Endothelial cell of umbilical vein (primary cell): ENCODE data around the gene RPP21. TPM values are rescaled to one million over a fixed set of nuclear protein-coding genes. Genes with fewer than 3 reads are reported as not detected.

ENCODE experiments used
- BruUV-seq: library from RNA; stranded (reverse); fragments of 400-500 nt; replicated peaks from 2 replicates; lab custom pipeline; 2021; lab: Mats Ljungman, UMichigan
- CTCF ChIA-PET: fragments of 300-600, 350-600 bp; sonication (Branson Sonifier 250); formaldehyde crosslinking; loops from one replicate; lab custom pipeline; 2021; ENCODE audit warnings: antibody characterized with exemption, inconsistent platforms; lab: Charles Lee
- POLR2A ChIA-PET: fragments of 300-600, 350-600 bp; sonication (Branson Sonifier 250); formaldehyde crosslinking; loops from one replicate; lab custom pipeline; 2021; ENCODE audit warnings: antibody characterized with exemption, inconsistent platforms; lab: Charles Lee
- DNase-seq: peaks from one replicate; pipeline ENCODE4 v3.0.0-alpha.2; 2011; ENCODE audit warnings: low read depth, low spot score
- FAIRE-seq: peaks from 2 replicates; lab custom pipeline; 2011; peaks lifted over from hg19 to GRCh38; lab: Jason Lieb, UNC
- H2AFZ ChIP-seq: 2 replicates; pipeline ENCODE4 v1.6.0; 2012; ENCODE audit warnings: low read depth, low read length, control low read depth, inconsistent platforms
- H3K27ac ChIP-seq: 2 replicates; pipeline ENCODE4 v1.5.1; 2011; ENCODE audit warnings: low read depth, mild to moderate bottlenecking, control low read depth, low read length, moderate library complexity; ENCODE audit not compliant: insufficient read depth
- H3K27me3 ChIP-seq, 2 experiments: 2 replicates each; pipeline versions ENCODE4 v1.6.0 to v1.6.1; 2011; ENCODE audit warnings: low read length in 2 of 2, mixed read lengths in 1 of 2; ENCODE audit not compliant: control insufficient read depth in 2 of 2, insufficient read depth in 2 of 2
- H3K36me3 ChIP-seq, 2 experiments: 2 replicates in 1 of 2; 3 replicates in 1 of 2; pipeline ENCODE4 v1.5.1; 2011; ENCODE audit warnings: low read length in 2 of 2, mild to moderate bottlenecking in 1 of 2, moderate library complexity in 1 of 2; ENCODE audit not compliant: control insufficient read depth in 2 of 2, insufficient read depth in 2 of 2; ENCODE audit errors: extremely low read depth in 1 of 2
- H3K4me1 ChIP-seq: 3 replicates; pipeline ENCODE4 v1.5.1; 2011; ENCODE audit warnings: mild to moderate bottlenecking, low read length; ENCODE audit not compliant: control insufficient read depth, insufficient read depth; ENCODE audit errors: extremely low read depth
- H3K4me2 ChIP-seq: 2 replicates; pipeline ENCODE4 v1.6.1; 2011; ENCODE audit warnings: low read length, control low read depth, mixed read lengths; ENCODE audit not compliant: insufficient read depth
- H3K4me3 ChIP-seq, 3 experiments: fragments of 200-600 bp in 1 of 3; sonication (generic), shearing (Covaris generic) in 1 of 3; replicated peaks in 1 of 3; 2 replicates each; pipeline ENCODE4 v1.5.1; 2011 to 2016; ENCODE audit warnings: control low read depth in 3 of 3, low read length in 3 of 3, mild to moderate bottlenecking in 2 of 3, inconsistent platforms in 1 of 3, low read depth in 1 of 3, moderate library complexity in 1 of 3; ENCODE audit not compliant: insufficient read depth in 1 of 3
- H3K79me2 ChIP-seq: 2 replicates; pipeline ENCODE4 v1.6.0; 2012; ENCODE audit warnings: low read length, inconsistent platforms; ENCODE audit not compliant: control insufficient read depth, insufficient read depth
- H3K9ac ChIP-seq: replicated peaks from 2 replicates; pipeline ENCODE3; 2011; ENCODE audit warnings: low read length, control low read depth; ENCODE audit not compliant: insufficient read depth; ENCODE audit errors: extremely low read depth
- H3K9me1 ChIP-seq: replicated peaks from 3 replicates; pipeline ENCODE4 v1.6.0; 2011; ENCODE audit warnings: mild to moderate bottlenecking, low read length; ENCODE audit not compliant: control insufficient read depth, insufficient read depth; ENCODE audit errors: extremely low read depth
- H3K9me3 ChIP-seq: replicated peaks from 2 replicates; pipeline ENCODE4 v1.5.1; 2012; ENCODE audit warnings: low read length, inconsistent platforms; ENCODE audit not compliant: control insufficient read depth, insufficient read depth
- H4K20me1 ChIP-seq: replicated peaks from 2 replicates; pipeline ENCODE3; 2011; ENCODE audit warnings: mild to moderate bottlenecking, low read length; ENCODE audit not compliant: control insufficient read depth, insufficient read depth; ENCODE audit errors: extremely low read depth
- CTCF ChIP-seq, 2 donors: IDR thresholded peaks; 1 replicate in 1 of 2; 2 replicates in 1 of 2; pipeline ENCODE4 v1.5.1; 2011; ENCODE audit warnings: low read length in 2 of 2, mild to moderate bottlenecking in 2 of 2, moderate library complexity in 2 of 2, control low read depth in 1 of 2, inconsistent platforms in 1 of 2, low read depth in 1 of 2; ENCODE audit not compliant: insufficient read depth in 1 of 2; ENCODE audit errors: extremely low read depth in 1 of 2
- EZH2 ChIP-seq: IDR thresholded peaks from 2 replicates; pipeline ENCODE4 v1.6.1; 2012; ENCODE audit warnings: borderline replicate concordance, low read depth, mild to moderate bottlenecking, moderate library complexity, low read length, inconsistent platforms; ENCODE audit not compliant: severe bottlenecking
- FOS ChIP-seq: IDR thresholded peaks from 2 replicates; pipeline ENCODE4 v1.6.1; 2011; ENCODE audit warnings: mild to moderate bottlenecking, low read length, moderate library complexity, borderline replicate concordance; ENCODE audit not compliant: insufficient read depth
- GATA2 ChIP-seq: IDR thresholded peaks from 2 replicates; pipeline ENCODE4 v1.7.0; 2011; ENCODE audit warnings: low read depth, mild to moderate bottlenecking, moderate library complexity, mixed read lengths, low read length; ENCODE audit not compliant: insufficient read length, insufficient read depth
- JUN ChIP-seq: IDR thresholded peaks from 2 replicates; pipeline ENCODE4 v1.6.1; 2011; ENCODE audit warnings: borderline replicate concordance, low read depth; ENCODE audit not compliant: insufficient read length, insufficient read depth
- MYC ChIP-seq: IDR thresholded peaks from one replicate; pipeline ENCODE4 v1.6.1; 2011; ENCODE audit warnings: mild to moderate bottlenecking, low read depth, low read length
- POLR2A ChIP-seq: IDR thresholded peaks from 2 replicates; pipeline ENCODE4 v1.6.1; 2012; ENCODE audit warnings: low read depth, mild to moderate bottlenecking, control low read depth, low read length
- POLR2AphosphoS5 ChIP-seq: IDR thresholded peaks from 2 replicates; pipeline ENCODE4 v1.6.1; 2012; ENCODE audit warnings: low read depth, mild to moderate bottlenecking, control low read depth, low read length, moderate library complexity; ENCODE audit not compliant: insufficient read depth
- dilution Hi-C: fragments of 300-500 bp; cut with MboI; formaldehyde crosslinking; loops from one replicate; pipeline ENCODE4 v1.15.0; 2019; ENCODE audit warnings: low sequenced_read_pairs; ENCODE audit not compliant: extremely low pct_ligation_motif_present
- intact Hi-C: fragments of 100-400 bp; cut with micrococcal nuclease; formaldehyde crosslinking; loops from one replicate; pipeline ENCODE4 v1.10.0; 2022
- polyA plus RNA-seq, 4 experiments: library from polyadenylated mRNA; depleted of rRNA in 3 of 4; stranded (reverse) in 3 of 4; unstranded in 1 of 4; fragments of >200 nt; gene quantifications; 2 replicates each; pipeline versions ENCODE4 v1.2.1 to v1.2.3, GENCODE V29; 2011 to 2012; ENCODE audit warnings: missing spikeins in 1 of 4
- total RNA-seq: library from RNA; stranded (reverse); gene quantifications from 2 replicates; pipeline ENCODE4 v1.2.3, GENCODE V29; 2021
- TF ChIP-seq, protein P1 (sequence below): IDR thresholded peaks from 2 replicates; pipeline ENCODE4 v1.6.1; 2011; ENCODE audit not compliant: insufficient read depth, insufficient read length

RPP21 gene
- total and polyA plus RNA-seq, 2 donors (not counting 3 experiments of a cell fraction or from before 2014, with no cell fraction given), result 35.3 to 101 TPM

DNA sequence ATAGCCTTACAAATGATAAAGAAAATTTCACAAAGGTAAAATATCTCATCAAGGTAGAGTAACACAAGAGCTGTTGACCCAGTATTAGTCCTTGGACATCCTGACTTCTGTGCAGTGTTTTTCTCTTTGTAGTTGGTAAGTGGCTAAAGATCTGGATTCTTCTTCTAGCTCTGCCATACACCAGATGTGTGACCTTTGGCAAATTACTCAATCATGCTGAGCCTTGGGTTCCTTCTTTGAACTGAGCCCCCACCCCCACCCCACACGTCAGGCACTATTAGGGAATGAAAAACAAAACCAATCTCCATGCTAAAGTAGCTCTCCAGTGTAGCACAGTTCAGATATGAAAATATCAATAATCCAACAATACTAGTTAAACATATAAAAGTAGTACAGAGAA lies 33.3 kb upstream of the RPP21 start:
- Histone ChIP-seq H2AFZ (no peak overlapping the region), H4K20me1 (peaks cover 18% of the 10 kb centered on the region), H3K79me2 (peaks cover 75% of the 10 kb centered on the region), H3K4me2 (no peak overlapping the region), H3K4me3 (no peak overlapping the region), H3K9me1 (peaks cover 2% of the 10 kb centered on the region), H3K9me3 (no peaks in the 10 kb centered on the region), H3K9ac (no peak overlapping the region), H3K36me3 (peaks cover 4 to 5% of the 10 kb centered on the region in 2 experiments), H3K27me3 (no peaks in the 10 kb centered on the region), H3K27ac (no peak overlapping the region), H3K4me1 (no peaks in the 10 kb centered on the region)
- no peak for DNase-seq
- POLR2A ChIA-PET, result no interaction called here
- intact Hi-C loops, result no loop called here
- CTCF ChIA-PET, result interaction anchor here (1.6 kb wide), 1 partner anchor 10 kb away, joined by 3 read pairs; no protein-coding TSS in a partner anchor
- TF ChIP-seq CTCF (IDR thresholded peaks at IDR 0.05; ENCODE audit: extremely low read depth in 1 of 2, insufficient read depth in 1 of 2, low read depth in 1 of 2, low read length in 2 of 2) (no peak), EZH2 (no peak), FOS (no peak), MYC (no peak)
- TF ChIP-seq, protein P1, sequence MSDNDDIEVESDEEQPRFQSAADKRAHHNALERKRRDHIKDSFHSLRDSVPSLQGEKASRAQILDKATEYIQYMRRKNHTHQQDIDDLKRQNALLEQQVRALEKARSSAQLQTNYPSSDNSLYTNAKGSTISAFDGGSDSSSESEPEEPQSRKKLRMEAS, result no peak
- dilution Hi-C loops, result no loop called here
- BruUV-seq, result no TSS peak
- FAIRE-seq, result no peak

GRCh38 chr6:30312266-30312665 lies 32.7 kb upstream of the RPP21 start:
- ChIA-PET POLR2A (no interaction called here), CTCF (interaction anchor here (1.6 kb wide), 1 partner anchor 11 kb away, joined by 3 read pairs; no protein-coding TSS in a partner anchor)
- dilution Hi-C loops, result no loop called here

More at GRCh38 chr6:30312266-30312665, 32.7 kb upstream of the RPP21 start:
- no peak overlapping the region for H3K9ac ChIP-seq
- intact Hi-C loops, result no loop called here
- FAIRE-seq (no peak), DNase-seq (no peak)
- peaks cover 21% of the 10 kb centered on the region for H4K20me1 ChIP-seq
- peaks cover 72% of the 10 kb centered on the region for H3K79me2 ChIP-seq
- no peak overlapping the region for H2AFZ ChIP-seq
- no peak overlapping the region for H3K4me2 ChIP-seq
- no peak overlapping the region for H3K27ac ChIP-seq
- no peaks in the 10 kb centered on the region for H3K4me1 ChIP-seq
- no peak for TF ChIP-seq MYC
- TF ChIP-seq EZH2, result no peak
- no peak for TF ChIP-seq POLR2A
- no peak for TF ChIP-seq FOS
- TF ChIP-seq CTCF (IDR thresholded peaks at IDR 0.05; ENCODE audit: extremely low read depth in 1 of 2, insufficient read depth in 1 of 2, low read depth in 1 of 2, low read length in 2 of 2), result no peak
- no peak for TF ChIP-seq JUN
- TF ChIP-seq, protein P1, result no peak
- TF ChIP-seq GATA2, result no peak
- no peak for TF ChIP-seq POLR2AphosphoS5
- no TSS peak for BruUV-seq
- H3K36me3 ChIP-seq, result peaks cover 4 to 5% of the 10 kb centered on the region in 2 experiments
- no peaks in the 10 kb centered on the region for H3K27me3 ChIP-seq
- peaks cover 2% of the 10 kb centered on the region for H3K9me1 ChIP-seq
- no peaks in the 10 kb centered on the region for H3K9me3 ChIP-seq
- no peak overlapping the region for H3K4me3 ChIP-seq
